Stimulated activated CD4-positive, alpha-beta T cell treated with anti-CD3 and anti-CD28 coated beads, TNF-alpha, amount 100 ng/mL, for 1 hour (primary cell): ENCODE measurements around the gene PNPT1.

Experiments
- DNase-seq, 3 donors: peaks; one replicate each; pipeline ENCODE4 v3.0.0-alpha.2; 2020; ENCODE audit warnings: low read depth in 3 of 3, low spot score in 1 of 3

Gene PNPT1

GRCh38 chr2:55672630-55673029, 21.0 kb downstream of the PNPT1 start:
- no peak for DNase-seq

- no peak for DNase-seq
Observed at GRCh38 chr2:55668956-55669355, 24.7 kb downstream of the PNPT1 start.

- DNase-seq = no peak
Observed at GRCh38 chr2:55653255-55653654, 40.4 kb downstream of the PNPT1 start.

GRCh38 chr2:55649211-55649610, 44.4 kb downstream of the PNPT1 start:
- no peak for DNase-seq

GRCh38 chr2:55636831-55637230, 56.8 kb downstream of the PNPT1 start:
- no peak for DNase-seq

GRCh38 chr2:55628931-55629330, 64.7 kb downstream of the PNPT1 start:
- DNase-seq = no peak

GRCh38 chr2:55627915-55628314, 65.7 kb downstream of the PNPT1 start:
- no peak for DNase-seq

- DNase-seq = no peak
Observed at GRCh38 chr2:55621802-55622201, 71.8 kb downstream of the PNPT1 start.

- no peak for DNase-seq
Observed at GRCh38 chr2:55620123-55620779, 73.4 kb downstream of the PNPT1 start.

- DNase-seq = peak in 1 of 3 donors; percentile 18
Observed at GRCh38 chr2:55618275-55619055, 75.2 kb downstream of the PNPT1 start.

GRCh38 chr2:55618025-55618274, 75.7 kb downstream of the PNPT1 start:
- DNase-seq = no peak

- DNase-seq = peak; percentile 93 to 97 (median 96)
Observed at GRCh38 chr2:55617175-55618024, 76.2 kb downstream of the PNPT1 start, which contains the start of gene PPP4R3B. PPP4R3B (minus strand) TSS chr2:55617622; CDS start chr2:55617285, 337 bp downstream.

- peak in 1 of 3 donors; percentile 22 for DNase-seq
Observed at GRCh38 chr2:55616551-55617174, 77.0 kb downstream of the PNPT1 start.

GRCh38 chr2:55611997-55612396, 81.6 kb downstream of the PNPT1 start:
- DNase-seq = no peak

- no peak for DNase-seq
Observed at GRCh38 chr2:55610954-55611743, 82.5 kb downstream of the PNPT1 start.

- DNase-seq = no peak
Observed at GRCh38 chr2:55609938-55610578, 83.6 kb downstream of the PNPT1 start.

- DNase-seq = no peak
Observed at GRCh38 chr2:55609193-55609794, 84.3 kb downstream of the PNPT1 start.

- no peak for DNase-seq
Observed at GRCh38 chr2:55607717-55608116, 85.9 kb downstream of the PNPT1 start.

- no peak for DNase-seq
Observed at GRCh38 chr2:55604027-55604565, 89.5 kb downstream of the PNPT1 start.
